Hematopoietic multipotent progenitor cell treated with erythropoietin and hydrocortisone succinate and interleukin-3 and kit ligand, for 6 days (in vitro differentiated cells): ENCODE data around the gene CD46.
A peak's percentile ranks its signal among the peaks of the same experiment; 100 is the strongest.

Experiments
- DNase-seq: peaks from one replicate; pipeline ENCODE4 v3.0.0-alpha.2; 2015

CD46 gene

GRCh38 chr1:207830788-207831187, 78.9 kb downstream of the CD46 start:
- DNase-seq = no peak

DNA sequence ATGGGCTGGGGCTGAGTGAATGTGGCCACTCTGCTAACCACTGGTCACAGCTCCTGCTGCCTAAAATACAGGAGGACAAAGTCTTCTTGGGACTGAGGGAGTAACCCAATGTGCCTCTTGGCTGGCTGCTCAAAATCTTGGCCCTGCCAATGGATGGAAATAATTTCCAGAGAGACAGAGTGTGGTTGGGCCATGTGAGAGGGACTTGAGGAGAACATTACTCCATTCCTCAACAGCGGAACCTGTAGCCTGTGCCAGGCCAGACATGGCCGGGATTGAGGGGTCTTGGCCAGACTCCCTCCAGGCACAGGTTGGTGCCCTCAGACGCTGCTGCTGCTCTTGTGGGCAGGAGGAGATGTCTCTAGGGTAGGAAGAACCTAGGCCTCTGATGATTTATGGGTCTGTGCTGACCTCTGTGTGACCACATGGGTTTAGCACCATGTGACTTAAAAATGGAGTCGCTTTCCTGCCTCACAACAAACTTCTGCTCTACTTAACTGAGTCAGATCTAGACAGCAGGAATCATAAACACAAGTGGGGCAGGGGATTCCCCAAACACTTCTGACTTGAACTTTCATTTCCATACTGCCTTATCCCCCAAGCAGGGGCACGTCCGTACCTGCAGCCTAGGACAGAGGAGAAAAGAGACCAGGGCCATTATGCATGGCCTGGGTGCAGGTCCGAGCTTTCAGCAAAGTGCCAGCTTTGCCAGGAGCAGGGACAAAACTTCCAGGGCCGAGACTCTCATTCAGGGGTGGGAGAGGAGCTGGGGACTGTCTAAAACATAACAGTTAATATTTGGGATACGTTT, 79.9 kb downstream of the CD46 start:
- no peak for DNase-seq

DNA sequence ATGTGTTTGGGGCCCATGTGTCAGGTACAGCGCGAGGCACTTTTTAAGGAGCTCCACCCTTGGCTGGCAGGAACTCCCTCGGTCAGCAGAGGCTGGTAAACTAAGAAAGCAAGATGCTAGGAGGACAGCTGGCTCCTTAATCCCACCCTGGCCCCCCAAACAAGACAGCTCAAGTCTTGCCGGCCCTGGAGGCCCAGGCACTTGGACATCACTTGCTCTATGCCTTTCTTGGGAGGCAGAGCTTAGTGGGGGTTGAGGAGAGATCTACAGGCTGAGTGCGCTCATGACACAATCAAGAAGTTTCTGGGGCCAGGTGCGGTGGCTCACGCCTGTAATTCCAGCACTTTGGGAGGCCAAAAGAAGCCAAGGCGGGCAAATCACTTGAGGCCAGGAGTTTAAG, 80.9 kb downstream of the CD46 start:
- no peak for DNase-seq

DNA sequence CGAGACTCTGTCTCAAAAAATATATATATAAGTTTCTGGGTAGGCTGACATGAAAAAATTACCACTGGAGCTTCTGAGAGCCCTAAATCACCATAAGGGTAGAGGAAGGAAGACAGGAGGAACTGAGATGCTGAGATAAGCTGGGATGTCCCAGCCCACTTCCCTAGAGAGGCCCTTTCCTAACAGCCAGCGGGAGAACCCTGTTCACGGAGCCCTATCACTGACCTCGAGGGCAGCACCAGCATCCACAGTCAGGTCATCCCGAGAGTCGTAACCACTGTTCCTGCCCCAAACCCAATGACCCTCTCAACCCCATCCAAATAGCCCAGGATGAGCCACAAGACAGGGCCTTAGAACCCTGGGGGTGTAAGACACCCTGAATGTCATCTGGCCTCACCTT, 81.5 kb downstream of the CD46 start:
- DNase-seq = no peak

DNA sequence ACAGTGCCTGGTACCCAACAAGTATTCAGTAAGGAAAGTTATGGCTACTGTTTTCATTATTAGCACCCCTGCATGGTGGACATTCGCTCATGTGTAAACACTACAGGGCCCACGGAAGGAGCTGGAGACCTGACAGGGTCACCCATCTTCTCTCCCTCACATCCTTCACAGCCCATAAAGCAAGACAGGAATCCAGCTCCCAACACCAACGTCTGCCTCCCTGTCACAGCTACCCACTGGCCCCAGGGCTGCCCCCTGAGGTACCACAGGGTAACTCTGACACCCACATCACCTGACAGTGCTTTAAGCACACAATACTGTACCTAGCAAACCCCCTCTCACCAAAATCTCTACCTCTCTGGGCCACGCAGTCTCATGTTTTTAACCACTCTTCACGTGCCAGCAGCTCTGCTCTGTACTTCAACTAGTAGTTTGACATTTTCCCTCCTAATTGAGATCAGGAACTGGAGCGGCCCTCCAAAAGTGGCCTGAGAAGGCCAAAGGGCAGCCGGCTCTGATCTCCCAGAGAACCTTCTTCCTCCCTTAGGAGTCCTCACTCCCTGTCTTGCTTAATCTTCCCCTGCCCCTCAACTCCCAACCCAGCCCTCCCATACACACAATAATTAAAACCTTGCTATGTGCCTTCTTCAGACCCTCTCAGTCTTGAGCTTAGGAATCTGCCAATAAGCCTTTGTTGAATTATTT, 82.3 kb downstream of the CD46 start:
- DNase-seq = no peak

DNA sequence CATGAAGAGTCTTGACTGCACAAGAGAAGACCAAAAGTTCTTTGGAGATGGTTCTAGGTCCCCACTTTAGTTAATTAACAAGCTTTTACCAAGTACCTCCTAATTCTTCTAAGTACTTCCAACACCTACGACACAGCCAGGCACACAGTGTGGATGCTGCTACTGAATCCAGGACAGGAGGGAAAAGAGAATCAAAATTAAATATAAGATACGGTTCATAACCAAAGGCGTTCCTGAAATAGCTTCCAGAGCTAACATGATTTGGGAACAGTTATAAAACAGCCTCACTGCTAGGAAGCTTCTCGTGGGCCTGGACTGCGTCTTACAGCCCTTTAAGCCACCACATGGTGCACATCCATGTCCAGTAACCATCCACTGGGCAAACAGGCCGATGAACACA, 84.1 kb downstream of the CD46 start:
- DNase-seq = no peak

GRCh38 chr1:207836591-207837347, 84.9 kb downstream of the CD46 start:
- no peak for DNase-seq

GRCh38 chr1:207837673-207838072, 85.8 kb downstream of the CD46 start:
- no peak for DNase-seq

- no peak for DNase-seq
These were observed 86.6 kb downstream of the CD46 start for GRCh38 chr1:207838156-207839082.

DNA sequence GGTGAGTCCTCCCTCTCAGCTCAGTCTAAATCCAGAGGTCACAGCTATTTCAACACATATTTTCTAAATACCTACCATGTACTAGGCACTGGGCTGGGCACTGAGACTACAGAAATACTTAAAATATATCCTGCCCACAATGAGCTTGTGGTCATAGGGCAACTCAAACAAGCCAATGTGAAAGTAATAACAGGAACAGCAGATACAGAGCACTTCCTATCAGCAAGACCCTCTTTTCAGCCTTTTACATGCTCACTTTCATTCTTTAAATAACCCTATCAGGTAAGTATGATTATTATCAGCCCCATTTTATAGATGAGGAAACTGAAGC, 87.2 kb downstream of the CD46 start:
- no peak for DNase-seq

DNA sequence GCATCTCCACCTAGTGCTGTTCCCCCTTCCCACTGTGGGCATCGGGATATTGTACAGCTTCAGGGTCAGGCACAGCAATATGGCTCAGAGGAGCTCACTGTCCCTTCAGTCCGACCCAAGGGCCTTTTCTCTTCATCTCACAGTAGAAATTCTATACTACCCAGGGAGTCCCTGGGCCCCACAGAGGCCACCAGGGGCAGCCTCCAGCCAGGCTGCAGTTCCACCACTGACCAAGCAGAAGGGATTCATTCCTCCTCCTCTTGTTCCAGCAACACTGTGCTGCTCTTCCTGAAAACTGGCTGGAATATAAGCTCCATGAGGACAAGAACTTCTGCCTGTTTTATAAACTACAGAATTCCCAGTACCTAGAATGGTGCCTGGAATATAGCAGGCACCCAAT, 88.5 kb downstream of the CD46 start:
- DNase-seq = no peak

GRCh38 chr1:207841293-207841692, 89.4 kb downstream of the CD46 start:
- no peak for DNase-seq

GRCh38 chr1:207841901-207842300, 90.0 kb downstream of the CD46 start:
- DNase-seq = no peak

GRCh38 chr1:207842506-207842905, 90.7 kb downstream of the CD46 start:
- no peak for DNase-seq

DNA sequence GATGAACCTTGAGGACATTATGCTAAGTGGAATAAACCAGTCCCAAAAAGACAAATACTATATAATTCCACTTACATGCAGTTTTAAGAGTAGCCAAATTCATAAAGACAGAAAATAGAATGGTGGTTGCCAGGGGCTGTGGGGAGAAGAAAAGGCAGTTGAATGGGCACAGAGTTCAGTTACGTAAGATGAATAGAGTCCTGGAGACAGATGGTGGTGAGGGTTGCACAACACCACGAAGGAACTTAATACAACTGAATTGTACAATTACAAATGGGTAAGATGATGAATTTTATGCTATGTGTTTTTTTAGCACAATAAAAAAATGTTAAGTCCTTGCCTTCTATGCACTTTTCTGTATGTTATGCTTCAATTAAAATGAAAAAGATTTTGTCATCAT, 92.5 kb downstream of the CD46 start:
- peak; percentile 72 for DNase-seq
